ENCODE results near the gene ELMOD3. TPM values are rescaled to one million over a fixed set of nuclear protein-coding genes. Genes with fewer than 3 reads are reported as not detected.

The ELMOD3 gene
- polyA plus RNA-seq, 1 of the 3 experiments (the other 2 are of a cell fraction), result 15.4 TPM

DNA sequence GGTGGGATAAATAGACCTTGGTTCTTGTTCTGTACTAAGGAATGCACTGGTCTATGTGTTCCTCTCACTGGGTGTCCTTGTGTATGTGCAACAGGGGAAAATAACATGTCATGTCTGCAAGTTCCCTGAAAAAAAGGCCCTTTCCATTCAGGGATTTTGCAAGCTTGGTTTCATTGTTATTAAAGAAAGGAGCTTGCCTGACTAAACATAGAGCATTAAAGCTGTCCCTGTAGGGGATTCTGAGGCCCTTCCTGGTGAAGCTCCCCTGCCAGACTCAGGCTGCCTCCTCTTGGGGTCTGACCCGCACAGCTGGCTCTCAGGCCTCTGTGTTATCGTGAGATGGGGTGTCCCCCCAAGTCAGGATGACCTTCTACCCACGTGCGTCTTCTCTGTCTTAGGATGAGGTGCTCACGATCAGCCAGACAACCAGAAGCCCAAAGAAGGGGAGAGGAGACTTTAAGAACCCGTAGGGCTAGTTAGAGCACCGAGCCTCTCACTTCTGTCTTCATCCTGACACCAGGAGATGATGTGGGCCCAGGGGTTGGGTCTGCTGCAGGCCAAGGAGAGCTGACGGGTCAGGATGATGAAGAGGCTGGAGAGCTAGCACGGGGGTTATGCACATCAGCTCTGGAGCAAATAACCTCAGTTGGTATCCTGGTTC lies 34.4 kb downstream of the ELMOD3 start (continued):
- TF ChIP-seq GATA2 (CRISPR knock-in tag; IDR thresholded peaks at IDR 0.05), result no peak

GRCh38 chr2:85390941-85391669 lies 36.5 kb downstream of the ELMOD3 start:
- Histone ChIP-seq H3K9me3 (no peaks in the 10 kb centered on the region), H3K27me3 (ENCODE audit: insufficient read depth) (no peaks in the 10 kb centered on the region), H3K4me1 (ENCODE audit: control insufficient read depth in 1 of 2, insufficient read depth in 2 of 2, low read depth in 1 of 2, low read length in 1 of 2) (peaks cover 0 to 13% of the 10 kb centered on the region in 2 experiments; a peak in 1 of 4 replicates), H3K9ac (no peak overlapping the region), H4K20me1 (ENCODE audit: insufficient read depth) (no peaks in the 10 kb centered on the region), H3K4me3 (ENCODE audit: low read depth in 2 of 2, low read length in 1 of 2) (no peak overlapping the region), H3K4me2 (no peak overlapping the region), H3K79me2 (ENCODE audit: insufficient read depth) (no peaks in the 10 kb centered on the region), H3K27ac (ENCODE audit: low read depth in 2 of 2, low read length in 1 of 2) (no peak overlapping the region), H2AFZ (ENCODE audit: low read depth) (no peak overlapping the region), H3K9me2 (no peaks in the 10 kb centered on the region), H3F3A (replicated peaks; ENCODE audit: insufficient read depth) (no peaks in the 10 kb centered on the region), H3K36me3 (replicated peaks in 1 of 2; ENCODE audit: control insufficient read depth in 1 of 2, insufficient read depth in 2 of 2, low read length in 1 of 2) (peaks cover 6 to 8% of the 10 kb centered on the region in 2 experiments)
- POLR2A ChIA-PET, result no interaction called here
- WGBS (ENCODE audit: low lambda C conversion rate), result 84% methylated on average over 11 of the region's 11 CpGs
- TF ChIP-seq SMC3 (IDR thresholded peaks at IDR 0.05; ENCODE audit: low read depth, low read length) (peak; percentile 68), FOXJ3 (CRISPR knock-in tag; IDR thresholded peaks at IDR 0.05) (no peak), RAD21 (IDR thresholded peaks at IDR 0.05; ENCODE audit: low read length) (peak; percentile 73), MAX (IDR thresholded peaks at IDR 0.05; ENCODE audit: low read depth) (no peak), EZH2phosphoT487 (IDR thresholded peaks at IDR 0.05; ENCODE audit: borderline replicate concordance, low read depth) (no peak)
- TF ChIP-seq, protein P1, sequence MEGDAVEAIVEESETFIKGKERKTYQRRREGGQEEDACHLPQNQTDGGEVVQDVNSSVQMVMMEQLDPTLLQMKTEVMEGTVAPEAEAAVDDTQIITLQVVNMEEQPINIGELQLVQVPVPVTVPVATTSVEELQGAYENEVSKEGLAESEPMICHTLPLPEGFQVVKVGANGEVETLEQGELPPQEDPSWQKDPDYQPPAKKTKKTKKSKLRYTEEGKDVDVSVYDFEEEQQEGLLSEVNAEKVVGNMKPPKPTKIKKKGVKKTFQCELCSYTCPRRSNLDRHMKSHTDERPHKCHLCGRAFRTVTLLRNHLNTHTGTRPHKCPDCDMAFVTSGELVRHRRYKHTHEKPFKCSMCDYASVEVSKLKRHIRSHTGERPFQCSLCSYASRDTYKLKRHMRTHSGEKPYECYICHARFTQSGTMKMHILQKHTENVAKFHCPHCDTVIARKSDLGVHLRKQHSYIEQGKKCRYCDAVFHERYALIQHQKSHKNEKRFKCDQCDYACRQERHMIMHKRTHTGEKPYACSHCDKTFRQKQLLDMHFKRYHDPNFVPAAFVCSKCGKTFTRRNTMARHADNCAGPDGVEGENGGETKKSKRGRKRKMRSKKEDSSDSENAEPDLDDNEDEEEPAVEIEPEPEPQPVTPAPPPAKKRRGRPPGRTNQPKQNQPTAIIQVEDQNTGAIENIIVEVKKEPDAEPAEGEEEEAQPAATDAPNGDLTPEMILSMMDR (IDR thresholded peaks at IDR 0.05), result peak; percentile 53
- TF ChIP-seq, protein P2, sequence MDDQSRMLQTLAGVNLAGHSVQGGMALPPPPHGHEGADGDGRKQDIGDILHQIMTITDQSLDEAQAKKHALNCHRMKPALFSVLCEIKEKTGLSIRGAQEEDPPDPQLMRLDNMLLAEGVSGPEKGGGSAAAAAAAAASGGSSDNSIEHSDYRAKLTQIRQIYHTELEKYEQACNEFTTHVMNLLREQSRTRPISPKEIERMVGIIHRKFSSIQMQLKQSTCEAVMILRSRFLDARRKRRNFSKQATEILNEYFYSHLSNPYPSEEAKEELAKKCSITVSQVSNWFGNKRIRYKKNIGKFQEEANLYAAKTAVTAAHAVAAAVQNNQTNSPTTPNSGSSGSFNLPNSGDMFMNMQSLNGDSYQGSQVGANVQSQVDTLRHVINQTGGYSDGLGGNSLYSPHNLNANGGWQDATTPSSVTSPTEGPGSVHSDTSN (IDR thresholded peaks at IDR 0.05), result no peak
- CTCF ChIA-PET, result interaction anchor here (0.9 to 6.0 kb wide), 7 partner anchors 9 to 187 kb away, joined by 3 to 44 read pairs (median 4); partner anchors contain the start of gene VAMP8
- peak; percentile 60 for DNase-seq

DNA sequence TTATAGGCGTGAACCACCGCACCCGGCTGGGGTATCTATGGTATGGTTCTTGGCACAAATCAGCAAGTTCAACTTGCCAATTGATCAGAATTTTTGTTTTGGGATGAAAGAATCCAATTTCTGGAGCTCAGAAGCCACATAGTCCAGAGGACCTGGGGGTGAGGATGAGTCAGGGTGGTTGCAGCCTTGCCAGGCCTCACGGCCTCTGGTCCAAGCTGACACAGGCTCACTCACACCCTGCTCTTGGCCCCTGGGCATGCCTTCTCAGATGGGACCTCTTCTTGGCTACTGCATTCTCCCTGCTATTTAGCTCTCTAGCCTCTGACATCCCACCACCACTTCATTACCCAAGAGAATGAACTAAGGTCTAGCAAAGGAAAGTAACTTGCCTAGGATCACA lies 39.3 kb downstream of the ELMOD3 start:
- DNase-seq, result no peak
- H3K79me2 ChIP-seq (ENCODE audit: insufficient read depth), result no peaks in the 10 kb centered on the region
- H3K9me3 ChIP-seq, result no peaks in the 10 kb centered on the region
- no peak overlapping the region for H3K9ac ChIP-seq
- H3K4me2 ChIP-seq, result no peak overlapping the region
- ChIA-PET POLR2A (interaction anchor here (0.6 kb wide), 1 partner anchor 19 kb away, joined by 3 read pairs; no protein-coding TSS in a partner anchor), CTCF (interaction anchor here (0.6 to 6.0 kb wide), 4 partner anchors 26 to 179 kb away, joined by 3 to 44 read pairs (median 6); partner anchors contain the start of gene SH2D6)
- H3K36me3 ChIP-seq (replicated peaks in 1 of 2; ENCODE audit: control insufficient read depth in 1 of 2, insufficient read depth in 2 of 2, low read length in 1 of 2), result no peaks in the 10 kb centered on the region
- H2AFZ ChIP-seq (ENCODE audit: low read depth), result no peak overlapping the region
- H3K4me1 ChIP-seq (ENCODE audit: control insufficient read depth in 1 of 2, insufficient read depth in 2 of 2, low read depth in 1 of 2, low read length in 1 of 2), result peaks cover 0 to 23% of the 10 kb centered on the region in 2 experiments; a peak in 1 of 4 replicates
- H3K27ac ChIP-seq (ENCODE audit: low read depth in 2 of 2, low read length in 1 of 2), result no peak overlapping the region
- H3F3A ChIP-seq (replicated peaks; ENCODE audit: insufficient read depth), result no peaks in the 10 kb centered on the region
- H3K9me2 ChIP-seq, result no peaks in the 10 kb centered on the region
- no peak overlapping the region for H3K4me3 ChIP-seq (ENCODE audit: low read depth in 2 of 2, low read length in 1 of 2)
- no peaks in the 10 kb centered on the region for H3K27me3 ChIP-seq (ENCODE audit: insufficient read depth)
- H4K20me1 ChIP-seq (ENCODE audit: insufficient read depth), result no peaks in the 10 kb centered on the region
- 88% methylated on average over 3 of the region's 4 CpGs for WGBS (ENCODE audit: low lambda C conversion rate)
- TF ChIP-seq ZBTB33 (IDR thresholded peaks at IDR 0.05; ENCODE audit: borderline replicate concordance, low read depth) (no peak), SMC3 (IDR thresholded peaks at IDR 0.05; ENCODE audit: low read depth, low read length) (no peak), ELF1 (IDR thresholded peaks at IDR 0.05) (no peak), EP300 (IDR thresholded peaks at IDR 0.05; ENCODE audit: borderline replicate concordance in 1 of 2, low read depth in 1 of 2, low read length in 1 of 2) (no peak), RCOR1 (IDR thresholded peaks at IDR 0.05; ENCODE audit: low read length) (no peak), SIN3A (IDR thresholded peaks at IDR 0.05; ENCODE audit: borderline replicate concordance, low read depth, low read length) (no peak), TAF1 (IDR thresholded peaks at IDR 0.05; ENCODE audit: borderline replicate concordance, low read depth, low read length) (no peak), NFIC (IDR thresholded peaks at IDR 0.05; ENCODE audit: borderline replicate concordance) (no peak), RXRA (IDR thresholded peaks at IDR 0.05; ENCODE audit: borderline replicate concordance, low read depth) (no peak), TEAD4 (IDR thresholded peaks at IDR 0.05; ENCODE audit: borderline replicate concordance, insufficient read depth) (no peak)
